DMS153 (cell line): ENCODE data around the gene FRMD4A.
"Not testable (repeated sequence)": the region's sequence is repeated elsewhere in the genome, so short reads cannot be mapped to it uniquely, and the experiment has no call there.

Experiments
- DNase-seq: peaks from one replicate; lab custom pipeline; 2025; lab: John Stamatoyannopoulos, UW

The FRMD4A gene

GRCh38 chr10:13848520-13849445 is 481.9 kb downstream of the FRMD4A start:
- no peak for DNase-seq

DNA sequence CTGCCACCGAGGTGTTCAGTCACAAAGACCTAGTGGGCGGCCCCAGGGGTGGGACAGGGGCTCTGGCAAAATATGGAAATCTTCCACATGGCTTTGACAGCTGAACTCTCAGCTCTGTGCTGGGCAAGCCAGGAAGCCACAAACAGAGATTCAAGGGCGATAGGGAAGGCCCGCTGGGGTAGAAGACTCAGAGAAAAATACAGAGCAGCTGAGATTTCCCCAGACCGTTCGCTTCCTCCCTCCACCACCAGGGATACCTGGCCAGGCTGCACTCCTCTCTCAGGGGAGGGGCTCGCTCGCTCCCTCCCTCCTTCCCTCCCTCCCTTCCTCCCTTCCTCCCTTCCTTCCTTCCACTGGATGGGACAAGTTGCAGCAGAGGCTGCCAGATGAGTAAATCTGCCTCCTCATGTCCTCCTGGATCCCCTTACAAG is 483.5 kb downstream of the FRMD4A start:
- no peak for DNase-seq

- DNase-seq: no peak
These were observed 484.8 kb downstream of the FRMD4A start for GRCh38 chr10:13845897-13846296.

DNA sequence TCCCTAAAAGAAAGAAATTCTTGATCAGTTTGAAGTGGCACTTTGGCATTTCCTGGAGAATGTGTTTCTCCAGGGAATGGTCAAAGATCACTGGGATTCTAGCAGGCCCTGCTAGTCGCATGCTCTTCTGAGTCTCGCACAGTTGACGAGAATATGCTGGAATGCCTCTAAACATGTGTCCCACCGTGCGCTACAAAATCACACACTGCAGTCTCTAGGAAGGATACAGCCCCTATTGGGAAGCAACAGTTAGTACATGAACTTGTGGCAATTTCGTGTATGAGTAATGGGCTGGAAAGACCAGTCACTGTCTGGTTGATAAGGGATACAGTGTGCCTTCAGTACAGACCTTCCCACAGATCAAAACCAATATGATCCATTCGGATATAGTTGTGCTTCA is 486.1 kb downstream of the FRMD4A start:
- DNase-seq: no peak

DNA sequence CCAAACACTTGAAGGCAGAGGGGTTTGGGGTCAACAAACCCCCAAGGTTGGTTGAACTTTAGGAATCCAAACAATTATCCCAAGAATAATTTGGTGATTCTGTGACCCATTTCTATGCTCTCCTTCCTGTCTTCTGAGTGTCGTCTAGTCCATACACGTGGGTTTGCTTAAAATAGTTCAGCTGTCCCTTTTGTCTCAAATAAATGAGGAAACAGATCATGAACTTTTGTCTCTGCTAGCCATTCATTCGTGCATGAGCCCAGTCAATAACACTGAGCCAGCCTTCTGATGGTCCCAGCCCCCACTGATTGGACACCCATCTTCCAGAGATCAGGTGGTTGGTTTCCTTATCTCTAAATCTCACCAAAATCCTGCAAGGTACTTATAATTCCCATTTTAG is 488.6 kb downstream of the FRMD4A start:
- no peak for DNase-seq

DNA sequence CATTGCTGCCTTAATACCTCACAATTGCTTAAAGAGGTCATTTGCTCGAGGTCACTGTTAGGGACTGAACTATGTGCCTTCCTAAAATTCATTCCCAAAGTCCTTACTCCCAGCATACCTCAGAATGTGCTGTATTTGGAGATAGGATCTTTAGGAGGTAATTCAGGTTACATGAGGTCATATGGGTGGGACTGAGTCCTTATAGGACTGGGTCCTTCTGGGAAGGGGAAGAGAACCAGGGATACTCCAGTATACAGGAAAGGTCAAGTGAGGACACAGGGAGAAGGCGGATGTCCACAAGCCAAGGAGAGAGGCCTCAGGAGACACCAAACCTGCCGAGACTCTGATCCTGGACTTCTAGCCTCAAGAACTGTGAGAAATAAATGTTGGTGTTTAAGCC is 490.7 kb downstream of the FRMD4A start:
- DNase-seq: no peak

GRCh38 chr10:13839430-13839990 is 491.2 kb downstream of the FRMD4A start:
- no peak for DNase-seq

DNA sequence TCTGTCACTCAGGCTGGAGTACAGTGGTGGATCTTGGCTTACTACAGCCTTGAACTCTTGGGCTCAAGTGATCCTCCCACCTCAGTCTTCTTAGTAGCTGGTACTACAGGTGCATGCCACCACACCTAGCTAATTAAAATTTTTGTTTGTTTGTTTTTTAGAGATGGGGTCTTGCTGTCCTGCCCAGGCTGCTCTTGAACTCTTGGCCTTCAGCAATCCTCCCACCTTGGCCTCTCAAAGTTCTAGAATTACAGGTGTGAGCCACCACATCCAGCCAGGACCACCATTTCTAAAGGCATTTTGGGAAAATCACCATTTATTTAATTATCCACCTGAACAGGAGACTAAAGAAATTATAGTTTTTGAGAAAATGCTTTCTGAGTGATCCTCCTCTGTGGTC is 491.7 kb downstream of the FRMD4A start:
- no peak for DNase-seq

DNA sequence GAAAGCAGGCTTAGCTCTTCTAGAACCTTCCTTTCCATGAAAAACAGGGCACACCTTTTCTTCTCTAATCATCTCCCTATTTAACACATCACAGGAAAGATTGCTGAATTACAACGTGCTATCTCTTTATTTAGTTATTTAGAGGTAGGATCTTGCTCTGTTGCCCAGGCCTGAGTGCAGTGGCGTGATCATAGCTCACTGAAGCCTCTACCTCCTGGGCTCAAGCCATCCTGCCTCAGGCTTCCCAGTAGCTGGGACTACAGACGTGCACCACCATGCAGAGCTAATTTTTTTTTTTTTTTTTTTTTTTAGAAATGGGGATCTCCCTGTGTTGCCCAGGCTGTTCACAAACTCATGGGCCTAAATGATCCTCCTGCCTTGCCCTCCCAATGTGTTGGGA is 492.8 kb downstream of the FRMD4A start:
- DNase-seq: no peak

DNA sequence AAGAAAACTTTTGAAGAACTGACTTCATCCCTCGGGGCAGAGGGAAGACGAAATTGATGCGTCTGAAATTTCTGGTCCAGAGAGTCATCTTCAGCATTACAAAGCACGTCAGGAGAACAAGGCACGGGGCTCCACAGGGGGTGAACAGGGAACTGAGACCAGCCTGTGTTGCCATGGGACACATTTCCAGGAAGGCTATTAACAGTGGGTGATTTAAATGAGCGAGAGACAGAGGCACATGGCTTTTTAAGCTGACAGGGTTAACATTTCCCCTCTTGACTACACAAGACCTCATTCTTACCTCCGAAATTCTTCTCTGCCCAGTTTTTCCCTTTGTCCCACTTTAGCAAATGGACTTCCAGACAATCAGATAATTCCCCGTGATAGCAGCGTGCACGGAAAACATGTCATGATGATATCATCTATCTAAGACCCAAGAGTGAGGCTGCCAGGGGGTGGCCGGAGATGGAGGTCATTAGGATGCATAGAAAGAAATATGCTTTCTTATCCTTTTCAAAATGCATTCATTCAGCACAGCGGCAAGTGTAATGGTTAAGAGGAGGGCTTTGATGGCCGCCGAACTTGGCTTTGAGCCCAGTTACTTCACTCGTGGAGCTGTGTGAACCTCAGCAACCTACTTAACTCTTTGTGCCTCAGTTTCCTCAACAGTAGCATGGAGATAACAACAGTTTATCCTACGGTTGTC is 496.0 kb downstream of the FRMD4A start:
- DNase-seq: no peak

DNA sequence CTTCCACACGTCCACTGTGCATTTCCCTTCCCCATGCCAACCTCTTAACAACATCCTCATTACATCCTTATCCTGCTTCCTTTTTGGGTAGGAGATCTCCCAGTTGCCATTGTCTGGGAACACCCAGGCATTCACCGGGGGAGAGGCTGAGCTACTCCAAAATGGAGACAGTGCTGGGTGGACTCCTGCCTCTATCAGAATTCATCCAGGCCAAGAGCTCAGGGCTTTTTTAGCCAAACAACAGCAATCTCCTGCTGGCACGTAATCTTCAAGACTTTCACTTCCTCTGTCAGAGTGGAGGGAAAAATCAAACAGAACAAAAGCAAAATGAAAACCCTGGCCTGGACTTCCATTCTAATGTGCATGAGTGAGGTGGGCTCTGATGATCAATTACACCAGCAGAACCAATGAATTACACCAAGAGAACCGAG is 499.0 kb downstream of the FRMD4A start:
- no peak for DNase-seq

GRCh38 chr10:13830385-13830784 is 500.3 kb downstream of the FRMD4A start:
- no peak for DNase-seq

GRCh38 chr10:13829790-13830189 is 500.9 kb downstream of the FRMD4A start:
- DNase-seq: no peak

DNA sequence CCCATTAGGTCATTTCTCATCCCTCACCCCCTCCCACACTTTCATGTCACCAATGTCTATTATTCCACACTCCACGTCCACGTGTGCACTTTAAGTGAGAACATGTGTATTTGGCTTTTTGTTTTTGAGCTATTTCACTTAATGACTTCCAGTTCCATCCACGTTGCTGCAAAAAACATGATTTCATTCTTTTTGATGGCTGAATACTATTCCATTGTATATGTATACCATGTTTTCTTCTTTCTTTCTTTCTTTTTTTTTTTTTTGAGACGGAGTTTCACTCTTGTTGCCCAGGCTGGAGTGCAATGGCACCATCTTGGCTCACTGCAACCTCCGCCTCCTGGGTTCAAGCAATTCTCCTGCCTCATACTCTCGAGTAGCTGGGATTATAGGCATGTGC is 502.4 kb downstream of the FRMD4A start:
- not testable (repeated sequence) for DNase-seq

DNA sequence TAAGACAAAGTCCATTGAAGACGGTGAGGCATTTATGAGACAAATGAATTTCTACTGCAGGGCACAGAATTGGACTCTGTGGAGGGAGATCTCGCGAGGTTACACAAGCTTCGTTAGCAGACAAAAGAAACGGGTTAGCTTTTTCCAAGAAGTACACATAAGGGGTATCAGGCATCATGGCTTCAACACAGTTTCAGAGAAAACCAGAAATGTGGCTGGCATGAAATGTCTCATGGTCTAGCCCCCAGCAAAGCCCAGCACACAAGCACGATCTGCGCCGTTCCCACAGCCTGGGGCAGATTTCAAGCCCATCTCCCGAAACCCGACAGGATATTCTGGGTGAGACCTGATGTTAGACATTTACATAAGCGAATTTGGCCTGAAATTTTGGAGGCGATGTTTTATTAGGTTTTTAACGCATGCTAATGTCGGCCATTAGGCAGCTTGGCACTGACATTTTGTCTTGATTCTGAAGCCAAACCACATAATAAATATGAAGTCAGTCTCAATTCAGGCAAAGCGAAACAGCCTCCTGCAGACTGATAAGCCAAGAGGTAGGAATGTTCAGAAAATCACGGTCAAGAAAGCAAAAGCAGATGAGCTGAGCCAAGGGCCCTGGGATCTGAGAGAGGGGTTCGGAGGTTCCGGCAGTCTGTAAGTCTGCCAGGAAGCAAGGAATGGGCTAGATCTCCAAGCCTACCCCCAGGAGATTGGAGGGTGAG is 503.5 kb downstream of the FRMD4A start:
- DNase-seq: no peak

DNA sequence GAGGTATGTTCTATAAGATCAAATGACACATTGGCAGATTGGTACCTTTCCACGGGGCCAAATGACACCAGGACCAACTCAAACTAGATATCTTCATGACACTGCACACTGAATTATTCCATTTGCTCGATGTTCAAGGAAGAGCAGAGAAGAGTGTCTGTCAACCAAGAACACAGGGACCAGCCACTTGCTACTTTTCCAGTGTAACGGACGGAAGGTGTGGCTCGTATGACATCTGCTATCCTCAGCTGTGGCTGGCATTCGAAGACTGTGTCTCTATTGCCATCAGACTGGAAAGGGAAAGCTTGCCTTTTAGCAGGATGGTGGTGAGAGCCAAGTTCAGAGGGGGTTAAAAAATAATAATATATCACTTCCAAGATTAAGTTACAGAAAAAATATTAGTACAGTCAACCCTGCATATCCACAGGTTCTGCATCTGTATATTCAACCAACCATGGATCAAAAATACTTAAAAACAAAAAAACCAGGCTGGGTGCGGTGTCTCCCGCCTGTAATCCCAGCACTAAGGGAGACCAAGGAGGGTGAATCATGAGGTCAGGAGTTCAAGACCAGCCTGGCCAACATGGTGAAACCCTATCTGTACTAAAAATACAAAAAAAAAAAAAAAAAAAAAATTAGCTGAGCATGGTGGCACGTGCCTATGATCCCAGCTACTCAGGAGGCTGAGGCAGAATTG is 506.9 kb downstream of the FRMD4A start:
- DNase-seq: no peak

DNA sequence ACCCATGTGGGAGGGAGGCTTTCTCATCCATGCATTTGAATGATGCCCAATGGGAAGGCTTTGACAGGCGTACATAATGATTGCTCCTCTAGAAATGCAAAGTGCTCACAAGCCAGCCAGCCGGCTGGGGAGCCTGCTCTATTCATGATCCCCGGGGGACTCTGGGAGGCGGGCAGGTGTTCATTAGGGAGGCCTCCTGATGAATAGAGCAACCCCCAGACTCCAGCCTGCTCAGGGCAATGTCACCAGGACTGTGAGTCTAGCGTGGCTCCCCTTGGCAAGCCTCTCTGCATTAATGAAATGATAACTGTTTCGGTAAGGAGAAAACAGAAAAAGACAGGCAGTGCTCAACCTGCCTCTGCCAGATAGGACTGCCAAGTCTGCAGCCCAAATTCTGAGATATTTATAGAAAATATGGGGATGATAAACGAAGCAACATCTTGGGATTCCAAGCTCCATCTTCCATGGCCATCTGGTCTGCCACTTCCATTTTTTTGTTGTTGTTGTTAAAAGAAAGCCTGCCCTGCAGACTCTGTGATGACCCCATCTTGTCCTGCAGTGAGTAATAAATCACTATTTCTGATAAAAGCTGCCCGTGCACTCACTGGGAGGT is 507.5 kb downstream of the FRMD4A start:
- no peak for DNase-seq

DNA sequence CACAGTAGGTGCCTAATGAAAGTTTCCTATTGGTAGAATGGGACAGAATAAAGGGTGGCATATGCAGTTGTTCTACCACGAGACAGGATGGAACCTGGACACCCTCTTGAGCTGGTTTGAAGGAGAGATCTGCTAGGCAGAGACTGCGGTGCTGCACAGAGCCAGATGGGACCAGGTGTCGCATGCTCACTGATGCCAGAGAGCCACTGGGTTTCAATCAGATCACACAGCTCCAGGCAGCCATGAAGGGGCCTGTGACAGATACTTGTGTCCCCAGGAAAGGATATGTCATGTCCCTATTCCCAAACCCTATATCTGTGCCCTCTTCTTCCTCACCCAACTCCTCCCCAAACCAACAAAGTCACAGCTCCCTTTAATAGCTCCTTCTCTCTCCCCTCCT is 508.2 kb downstream of the FRMD4A start:
- DNase-seq: no peak

DNA sequence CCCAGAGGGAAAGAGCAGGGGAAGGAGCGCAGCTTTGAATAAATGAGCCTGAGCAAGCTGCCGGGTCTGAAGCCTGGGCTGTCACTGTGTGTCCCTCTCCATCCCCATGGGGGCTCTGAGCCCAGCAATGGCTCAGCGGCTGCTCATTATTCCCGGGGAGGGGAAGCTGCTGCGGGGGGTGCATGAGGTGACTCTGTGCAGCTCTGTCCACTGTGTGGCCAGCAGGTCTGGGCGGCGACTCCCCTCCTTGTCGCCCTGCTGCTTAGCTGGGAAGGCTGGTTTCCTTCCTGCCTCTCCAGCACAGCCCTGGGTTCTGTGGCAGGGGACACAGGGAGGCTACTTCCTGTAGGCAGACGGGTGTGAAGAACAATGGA is 509.8 kb downstream of the FRMD4A start:
- DNase-seq: no peak

DNA sequence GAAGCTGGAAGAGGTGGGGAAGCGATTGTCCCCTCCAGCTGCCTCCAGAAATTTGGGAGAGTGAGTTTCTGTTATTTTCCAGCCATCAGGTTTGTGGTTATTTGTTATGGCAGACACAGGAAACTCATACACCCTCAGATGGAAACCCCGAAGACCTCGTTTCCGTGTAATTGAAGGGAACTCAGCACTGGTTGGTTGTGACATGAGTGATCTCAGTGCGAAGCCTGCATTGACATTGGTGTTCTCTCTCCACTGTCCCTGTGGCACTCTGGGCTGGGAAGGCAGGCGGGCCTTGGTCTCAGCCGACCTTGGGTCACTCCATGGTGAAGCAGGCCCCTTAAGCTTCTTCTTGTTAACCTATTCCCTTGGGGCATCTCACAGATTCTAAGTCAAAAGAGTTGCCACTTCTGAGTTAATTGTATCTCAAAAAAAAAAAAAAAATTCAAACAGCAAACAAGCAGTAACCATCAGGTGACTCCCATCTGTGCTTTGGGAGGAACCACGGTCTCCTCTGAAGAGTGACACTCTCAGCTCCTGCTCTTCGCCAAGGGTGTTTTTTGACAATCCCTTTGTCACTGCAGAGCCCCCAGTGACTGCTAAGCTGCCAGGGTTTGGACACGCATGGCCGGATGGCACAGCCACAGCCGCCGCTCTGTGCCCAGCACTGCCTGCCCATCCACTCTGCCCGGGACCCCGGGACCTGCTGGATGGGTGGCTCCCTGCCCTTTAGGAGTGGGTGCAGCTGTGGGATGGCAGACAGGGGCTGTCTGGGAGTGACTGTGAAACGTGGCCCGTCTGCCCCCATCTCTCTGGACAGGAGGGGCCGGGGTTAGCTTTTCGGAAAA is 510.4 kb downstream of the FRMD4A start:
- no peak for DNase-seq
